Measurements from ENCODE around the gene EFS.

Gene EFS

GRCh38 chr14:23408307-23408630 is 43.3 kb upstream of the EFS start:
- H3K4me3 ChIP-seq (replicated peaks in 1 of 2; ENCODE audit: low read depth in 2 of 2, low read length in 2 of 2) = no peak overlapping the region
- TF ChIP-seq CTCF (IDR thresholded peaks at IDR 0.05; ENCODE audit: low read depth, low read length) = no peak
- no peak for DNase-seq (ENCODE audit: low read depth in 2 of 2)

GRCh38 chr14:23407516-23408306 is 42.7 kb upstream of the EFS start, which contains the start of gene MYH6:
Gene MYH6, minus strand, starts transcription at chr14:23408273. Its CDS starts 1,050 bp downstream, at chr14:23407223.
- DNase-seq (ENCODE audit: low read depth in 2 of 2) = no peak
- TF ChIP-seq CTCF (IDR thresholded peaks at IDR 0.05; ENCODE audit: low read depth, low read length) = no peak
- no peak within 1 kb of the TSS for H3K4me3 ChIP-seq (replicated peaks in 1 of 2; ENCODE audit: low read depth in 2 of 2, low read length in 2 of 2)

GRCh38 chr14:23406725-23407355 is 41.9 kb upstream of the EFS start:
- TF ChIP-seq CTCF (IDR thresholded peaks at IDR 0.05; ENCODE audit: low read depth, low read length) = no peak
- no peak for DNase-seq (ENCODE audit: low read depth in 2 of 2)
- no peak overlapping the region for H3K4me3 ChIP-seq (replicated peaks in 1 of 2; ENCODE audit: low read depth in 2 of 2, low read length in 2 of 2)

GRCh38 chr14:23406244-23406643 is 41.3 kb upstream of the EFS start:
- no peak overlapping the region for H3K4me3 ChIP-seq (replicated peaks in 1 of 2; ENCODE audit: low read depth in 2 of 2, low read length in 2 of 2)
- DNase-seq (ENCODE audit: low read depth in 2 of 2) = no peak
- TF ChIP-seq CTCF (IDR thresholded peaks at IDR 0.05; ENCODE audit: low read depth, low read length) = no peak

- no peak for TF ChIP-seq CTCF (IDR thresholded peaks at IDR 0.05; ENCODE audit: low read depth, low read length)
- no peak for DNase-seq (ENCODE audit: low read depth in 2 of 2)
- H3K4me3 ChIP-seq (replicated peaks in 1 of 2; ENCODE audit: low read depth in 2 of 2, low read length in 2 of 2) = no peak overlapping the region
These were observed 40.6 kb upstream of the EFS start for GRCh38 chr14:23405516-23406025.

GRCh38 chr14:23405096-23405495 is 40.1 kb upstream of the EFS start:
- TF ChIP-seq CTCF (IDR thresholded peaks at IDR 0.05; ENCODE audit: low read depth, low read length) = no peak
- no peak for DNase-seq (ENCODE audit: low read depth in 2 of 2)
- H3K4me3 ChIP-seq (replicated peaks in 1 of 2; ENCODE audit: low read depth in 2 of 2, low read length in 2 of 2) = no peak overlapping the region

All from cardiac fibroblast (primary cell).